ENCODE results near the gene MZF1.

Gene MZF1

GRCh38 chr19:58569943-58570670 lies 3.0 kb downstream of the MZF1 start:
- DNase-seq: no peak

- DNase-seq: no peak
Observed at GRCh38 chr19:58569191-58569942, 3.8 kb downstream of the MZF1 start.

GRCh38 chr19:58568453-58569130 lies 4.5 kb downstream of the MZF1 start:
- DNase-seq: no peak

- DNase-seq: no peak
Observed at GRCh38 chr19:58566989-58567388, 6.1 kb downstream of the MZF1 start.

GRCh38 chr19:58563823-58564222 lies 9.3 kb downstream of the MZF1 start:
- DNase-seq: no peak

GRCh38 chr19:58563034-58563573 lies 10.0 kb downstream of the MZF1 start:
- no peak for DNase-seq

- DNase-seq: no peak
Observed at GRCh38 chr19:58562122-58563033, 10.8 kb downstream of the MZF1 start.

GRCh38 chr19:58561373-58562121 lies 11.6 kb downstream of the MZF1 start:
- no peak for DNase-seq

- no peak for DNase-seq
Observed at GRCh38 chr19:58560921-58561320, 12.2 kb downstream of the MZF1 start.

GRCh38 chr19:58560007-58560887 lies 12.9 kb downstream of the MZF1 start:
- DNase-seq: no peak

GRCh38 chr19:58559275-58560006 lies 13.7 kb downstream of the MZF1 start:
- no peak for DNase-seq

- no peak for DNase-seq
Observed at GRCh38 chr19:58558623-58559274, 14.4 kb downstream of the MZF1 start.

- no peak for DNase-seq
Observed at GRCh38 chr19:58558066-58558622, 15.0 kb downstream of the MZF1 start, which contains the start of gene UBE2M. UBE2M (minus strand) TSS chr19:58558611; CDS start chr19:58558381, 230 bp downstream.

- DNase-seq: no peak
Observed at GRCh38 chr19:58557221-58558065, 15.7 kb downstream of the MZF1 start.

GRCh38 chr19:58556622-58557220 lies 16.4 kb downstream of the MZF1 start:
- DNase-seq: no peak

GRCh38 chr19:58555920-58556621 lies 17.1 kb downstream of the MZF1 start:
- DNase-seq: no peak

GRCh38 chr19:58555369-58555885 lies 17.7 kb downstream of the MZF1 start:
- no peak for DNase-seq
